ENCODE measurements around the gene USP7. TPM values are rescaled to one million over a fixed set of nuclear protein-coding genes. Genes with fewer than 3 reads are reported as not detected.

Gene USP7
- total and polyA plus RNA-seq, 2 donors from 2014 or later = 26.7 to 92.0 TPM

DNA sequence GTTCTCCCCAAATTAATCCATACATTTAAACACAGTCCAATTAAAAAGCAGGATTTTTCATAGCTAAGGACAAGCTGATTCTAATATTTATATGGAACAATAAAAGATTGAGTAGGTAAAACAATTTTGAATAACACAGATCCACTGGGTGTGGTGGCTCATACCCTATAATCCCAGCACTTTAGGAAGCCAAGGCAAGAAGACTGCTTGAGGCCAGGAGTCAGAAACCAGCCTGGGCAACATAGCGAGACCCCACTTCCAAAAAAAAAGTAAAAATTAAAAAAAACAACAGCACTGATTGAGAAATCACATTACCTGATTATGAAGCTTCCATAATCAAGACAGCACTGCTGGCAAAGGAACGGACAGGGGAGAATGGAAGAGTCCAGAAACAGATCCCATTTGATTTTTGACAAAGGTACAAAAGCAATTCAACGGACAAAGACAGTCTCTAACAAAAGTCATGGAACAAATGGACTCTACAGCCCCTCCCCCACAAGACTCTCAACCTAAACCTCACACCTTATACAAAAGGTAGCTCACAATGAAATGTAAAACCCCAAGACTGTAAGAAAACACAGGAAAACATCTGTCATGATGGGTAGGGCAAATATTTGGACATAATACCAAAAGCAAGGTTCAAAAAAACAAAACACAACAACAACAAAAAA, 17.9 kb downstream of the USP7 start:
- TF ChIP-seq, protein P1, sequence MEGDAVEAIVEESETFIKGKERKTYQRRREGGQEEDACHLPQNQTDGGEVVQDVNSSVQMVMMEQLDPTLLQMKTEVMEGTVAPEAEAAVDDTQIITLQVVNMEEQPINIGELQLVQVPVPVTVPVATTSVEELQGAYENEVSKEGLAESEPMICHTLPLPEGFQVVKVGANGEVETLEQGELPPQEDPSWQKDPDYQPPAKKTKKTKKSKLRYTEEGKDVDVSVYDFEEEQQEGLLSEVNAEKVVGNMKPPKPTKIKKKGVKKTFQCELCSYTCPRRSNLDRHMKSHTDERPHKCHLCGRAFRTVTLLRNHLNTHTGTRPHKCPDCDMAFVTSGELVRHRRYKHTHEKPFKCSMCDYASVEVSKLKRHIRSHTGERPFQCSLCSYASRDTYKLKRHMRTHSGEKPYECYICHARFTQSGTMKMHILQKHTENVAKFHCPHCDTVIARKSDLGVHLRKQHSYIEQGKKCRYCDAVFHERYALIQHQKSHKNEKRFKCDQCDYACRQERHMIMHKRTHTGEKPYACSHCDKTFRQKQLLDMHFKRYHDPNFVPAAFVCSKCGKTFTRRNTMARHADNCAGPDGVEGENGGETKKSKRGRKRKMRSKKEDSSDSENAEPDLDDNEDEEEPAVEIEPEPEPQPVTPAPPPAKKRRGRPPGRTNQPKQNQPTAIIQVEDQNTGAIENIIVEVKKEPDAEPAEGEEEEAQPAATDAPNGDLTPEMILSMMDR (IDR thresholded peaks at IDR 0.05; ENCODE audit: borderline replicate concordance, extremely low read depth, insufficient read depth) = no peak
- no peaks in the 10 kb centered on the region for H3K27me3 ChIP-seq (ENCODE audit: control insufficient read depth, insufficient read depth, low read length)
- no peaks in the 10 kb centered on the region for H3K9me3 ChIP-seq (ENCODE audit: control insufficient read depth in 2 of 3, insufficient read depth in 1 of 3, low read length in 3 of 3)
- H3K4me1 ChIP-seq (ENCODE audit: control insufficient read depth in 2 of 3, insufficient read depth in 2 of 3, low read depth in 1 of 3, low read length in 3 of 3) = peaks cover 0 to 37% (median 9%) of the 10 kb centered on the region in 3 donors
- no peak overlapping the region for H3K27ac ChIP-seq (ENCODE audit: low read depth in 2 of 2, low read length in 2 of 2)
- no peaks in the 10 kb centered on the region for H3K36me3 ChIP-seq (ENCODE audit: control insufficient read depth in 2 of 3, insufficient read depth in 3 of 3, low read length in 3 of 3)
- FAIRE-seq = no peak
- intact Hi-C loops (cut with DNase I) = no loop called here
- H3K4me3 ChIP-seq (ENCODE audit: low read length in 3 of 3) = no peak overlapping the region
- DNase-seq = no peak
- H3K9ac ChIP-seq (ENCODE audit: low read length in 3 of 3) = no peak overlapping the region

DNA sequence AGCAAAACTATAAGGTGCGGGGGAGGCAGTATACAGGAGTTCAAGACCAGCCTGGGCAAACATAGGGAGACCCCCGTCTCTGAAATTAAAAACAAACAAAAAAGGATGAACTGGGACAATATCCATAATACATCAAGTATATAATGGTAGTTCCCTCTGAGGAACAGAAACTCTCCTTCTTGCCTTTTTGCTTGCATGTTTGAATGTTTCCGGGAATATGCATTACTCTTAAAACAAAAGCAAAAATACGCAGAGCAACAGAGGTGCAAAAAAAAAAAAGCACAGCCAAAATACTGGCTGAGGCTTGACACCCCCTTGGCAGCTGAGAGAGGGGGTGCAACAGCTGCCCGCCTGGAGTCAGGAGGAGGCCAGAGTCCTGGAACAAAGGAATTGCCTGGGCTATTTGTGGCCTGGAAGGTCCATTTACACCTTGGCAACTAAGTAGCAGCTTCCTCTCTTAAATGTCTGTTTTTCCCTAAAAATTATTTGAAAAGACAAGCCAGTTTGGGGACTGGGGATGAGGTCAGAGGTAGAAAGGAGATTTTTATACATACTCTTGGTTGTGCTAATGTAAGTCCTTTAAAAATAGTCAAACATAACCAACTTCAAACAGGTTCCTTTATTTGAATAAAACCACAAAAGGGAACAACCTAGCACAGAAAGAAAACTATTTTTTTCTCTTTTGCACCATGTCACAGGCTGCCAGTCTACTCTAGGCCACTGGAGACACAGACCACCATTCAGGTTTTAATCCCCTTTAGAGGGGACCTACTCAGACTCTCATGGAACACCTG, 19.5 kb downstream of the USP7 start:
- Histone ChIP-seq H3K27ac (ENCODE audit: low read depth in 2 of 2, low read length in 2 of 2) (no peak overlapping the region), H3K36me3 (ENCODE audit: control insufficient read depth in 2 of 3, insufficient read depth in 3 of 3, low read length in 3 of 3) (no peaks in the 10 kb centered on the region), H3K9ac (ENCODE audit: low read length in 3 of 3) (no peak overlapping the region), H3K9me3 (ENCODE audit: control insufficient read depth in 2 of 3, insufficient read depth in 1 of 3, low read length in 3 of 3) (no peaks in the 10 kb centered on the region), H3K27me3 (ENCODE audit: control insufficient read depth, insufficient read depth, low read length) (no peaks in the 10 kb centered on the region), H3K4me1 (ENCODE audit: control insufficient read depth in 2 of 3, insufficient read depth in 2 of 3, low read depth in 1 of 3, low read length in 3 of 3) (peaks cover 0 to 28% (median 4%) of the 10 kb centered on the region in 3 donors), H3K4me3 (ENCODE audit: low read length in 3 of 3) (no peak overlapping the region)
- FAIRE-seq (no peak), DNase-seq (no peak)
- intact Hi-C loops (cut with DNase I) = no loop called here
- TF ChIP-seq, protein P1 (IDR thresholded peaks at IDR 0.05; ENCODE audit: borderline replicate concordance, extremely low read depth, insufficient read depth) = no peak

DNA sequence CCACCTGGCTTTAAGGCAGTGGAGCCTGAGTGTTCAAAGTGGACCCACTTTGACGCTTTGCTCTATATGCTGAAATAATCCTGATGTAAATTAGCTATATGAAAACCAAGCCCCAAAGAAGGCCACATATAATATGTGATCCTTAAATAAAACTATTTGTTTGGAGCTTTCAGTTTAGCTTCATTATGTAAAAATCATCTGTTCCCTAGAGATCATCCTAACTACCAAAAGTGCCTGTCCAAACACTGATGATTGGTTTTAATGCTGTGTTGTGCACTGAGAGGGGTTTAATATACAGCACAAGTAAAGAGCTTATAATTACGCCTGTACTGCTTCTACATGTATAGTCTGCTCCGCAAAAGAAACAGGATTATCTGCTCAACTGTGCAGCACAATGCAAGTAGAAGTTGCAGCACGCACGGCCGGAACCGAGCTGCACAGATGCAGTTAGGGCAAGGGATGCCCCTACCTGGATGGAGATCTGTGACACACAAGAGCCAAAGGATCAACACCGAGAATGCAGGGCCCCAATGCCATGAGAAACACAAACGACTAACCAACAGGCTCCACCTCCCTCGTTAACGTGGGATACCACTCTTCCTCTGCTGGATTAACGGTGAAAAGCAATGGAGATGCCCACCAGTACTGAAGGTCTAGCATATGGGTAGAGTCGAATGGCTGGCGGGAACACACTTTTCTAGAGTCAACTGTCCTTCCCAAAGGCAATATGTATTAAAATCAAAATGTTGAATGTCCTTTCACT, 20.5 kb downstream of the USP7 start:
- DNase-seq (no peak), FAIRE-seq (no peak)
- Histone ChIP-seq H3K4me3 (ENCODE audit: low read length in 3 of 3) (no peak overlapping the region), H3K27me3 (ENCODE audit: control insufficient read depth, insufficient read depth, low read length) (no peaks in the 10 kb centered on the region), H3K36me3 (ENCODE audit: control insufficient read depth in 2 of 3, insufficient read depth in 3 of 3, low read length in 3 of 3) (no peaks in the 10 kb centered on the region), H3K9ac (ENCODE audit: low read length in 3 of 3) (no peak overlapping the region), H3K9me3 (ENCODE audit: control insufficient read depth in 2 of 3, insufficient read depth in 1 of 3, low read length in 3 of 3) (no peaks in the 10 kb centered on the region), H3K27ac (ENCODE audit: low read depth in 2 of 2, low read length in 2 of 2) (no peak overlapping the region), H3K4me1 (ENCODE audit: control insufficient read depth in 2 of 3, insufficient read depth in 2 of 3, low read depth in 1 of 3, low read length in 3 of 3) (peaks cover 0 to 28% (median 4%) of the 10 kb centered on the region in 3 donors)
- intact Hi-C loops (cut with DNase I) = no loop called here
- TF ChIP-seq, protein P1 (IDR thresholded peaks at IDR 0.05; ENCODE audit: borderline replicate concordance, extremely low read depth, insufficient read depth) = no peak
